Right lobe of liver (tissue), 4 donors: ENCODE data around the gene GTF3C2.

ENCODE experiments used
- POLR2A ChIP-seq: fragments of 450-650 bp; IDR thresholded peaks from one replicate; pipeline ENCODE4 v1.6.1; 2017; ENCODE audit warnings: antibody characterized with exemption, mild to moderate bottlenecking
- TF ChIP-seq, protein P1 (sequence below), 4 donors: fragments of 200-600 bp in 3 of 4; fragments of 450-650 bp in 1 of 4; IDR thresholded peaks; one replicate each; pipeline versions ENCODE4 v1.5.1 to v1.8.0; 2016 to 2022; ENCODE audit warnings: antibody characterized with exemption in 4 of 4, mild to moderate bottlenecking in 2 of 4
- donor health status: DM: no; HTN: no; CAD: no.
- donor health status: DM: no; HTN: no; CAD: no.
- donor health status: DM: no; HTN: yes; CAD: no.

DNA sequence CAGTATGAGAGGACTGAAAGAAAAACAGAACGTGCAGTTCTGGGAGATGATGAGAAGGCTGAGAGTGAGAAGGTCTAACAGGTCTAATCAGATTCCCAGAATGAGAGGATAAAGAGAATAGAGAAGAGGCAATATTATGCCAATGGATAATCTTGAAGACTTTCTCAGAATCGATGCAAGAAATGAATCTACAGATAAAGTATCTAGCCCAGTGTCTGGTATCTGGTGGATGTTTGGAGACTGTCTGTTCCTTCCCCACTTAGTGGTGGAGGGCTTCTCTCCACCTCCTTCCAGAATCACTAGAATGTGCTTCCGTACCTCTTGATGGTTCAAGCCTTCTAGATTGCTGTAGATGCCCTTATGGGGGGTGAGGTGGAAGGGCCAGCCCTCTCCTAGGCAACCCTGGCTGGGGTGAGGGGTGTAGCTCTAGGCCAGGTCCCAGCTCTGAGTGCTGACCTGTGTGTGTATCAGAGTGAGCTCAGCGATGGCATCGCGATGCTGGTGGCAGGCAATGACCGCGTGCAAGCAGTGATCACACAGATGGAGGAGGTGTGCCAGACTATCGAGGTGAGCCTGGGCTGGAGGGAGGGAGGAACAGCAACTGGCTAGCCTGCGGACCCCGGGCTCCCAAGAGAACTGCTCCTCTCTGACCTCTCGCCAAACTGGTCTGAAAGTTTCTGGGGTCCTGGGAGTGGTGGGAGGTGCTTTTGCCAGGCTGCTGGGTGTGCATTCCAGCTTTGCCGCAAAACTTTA, 51.9 kb downstream of the GTF3C2 start:
- TF ChIP-seq, protein P1, sequence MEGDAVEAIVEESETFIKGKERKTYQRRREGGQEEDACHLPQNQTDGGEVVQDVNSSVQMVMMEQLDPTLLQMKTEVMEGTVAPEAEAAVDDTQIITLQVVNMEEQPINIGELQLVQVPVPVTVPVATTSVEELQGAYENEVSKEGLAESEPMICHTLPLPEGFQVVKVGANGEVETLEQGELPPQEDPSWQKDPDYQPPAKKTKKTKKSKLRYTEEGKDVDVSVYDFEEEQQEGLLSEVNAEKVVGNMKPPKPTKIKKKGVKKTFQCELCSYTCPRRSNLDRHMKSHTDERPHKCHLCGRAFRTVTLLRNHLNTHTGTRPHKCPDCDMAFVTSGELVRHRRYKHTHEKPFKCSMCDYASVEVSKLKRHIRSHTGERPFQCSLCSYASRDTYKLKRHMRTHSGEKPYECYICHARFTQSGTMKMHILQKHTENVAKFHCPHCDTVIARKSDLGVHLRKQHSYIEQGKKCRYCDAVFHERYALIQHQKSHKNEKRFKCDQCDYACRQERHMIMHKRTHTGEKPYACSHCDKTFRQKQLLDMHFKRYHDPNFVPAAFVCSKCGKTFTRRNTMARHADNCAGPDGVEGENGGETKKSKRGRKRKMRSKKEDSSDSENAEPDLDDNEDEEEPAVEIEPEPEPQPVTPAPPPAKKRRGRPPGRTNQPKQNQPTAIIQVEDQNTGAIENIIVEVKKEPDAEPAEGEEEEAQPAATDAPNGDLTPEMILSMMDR (IDR thresholded peaks at IDR 0.05) = no peak
- no peak for TF ChIP-seq POLR2A
